GM12878 (cell line): ENCODE data around the gene KLC4. TPM values are rescaled to one million over a fixed set of nuclear protein-coding genes. Genes with fewer than 3 reads are reported as not detected.

Experiments used
- ATAC-seq: fragments of 200-7000 bp; cut with Tn5 transposase; 3 replicates; pipeline ENCODE4 v1.9.1; 2020; ENCODE audit warnings: mild to moderate bottlenecking, moderate library complexity
- BruUV-seq: library from RNA; stranded (reverse); fragments of 400-500 nt; replicated peaks from 2 replicates; lab custom pipeline; 2021; lab: Mats Ljungman, UMichigan
- CTCF ChIA-PET: fragments of 300-600 bp; sonication (Branson Sonifier 250); formaldehyde crosslinking; extraction: SDS; loops from one replicate; lab custom pipeline; 2021; ENCODE audit warnings: inconsistent platforms; lab: Yijun Ruan, JAX
- POLR2A ChIA-PET: fragments of 350-600 bp; formaldehyde crosslinking; extraction: SDS; loops from one replicate; lab custom pipeline; 2021; ENCODE audit warnings: inconsistent platforms; lab: Charles Lee
- RAD21 ChIA-PET: fragments of 300-600 bp; sonication (Branson Sonifier 250); formaldehyde crosslinking; loops from one replicate; lab custom pipeline; 2023; ENCODE audit warnings: antibody characterized with exemption; ENCODE audit not compliant: unreplicated experiment; lab: Charles Lee
- SMC1A ChIA-PET: fragments of 300-600 bp; sonication (Branson Sonifier 250); formaldehyde crosslinking; loops from one replicate; lab custom pipeline; 2023; ENCODE audit not compliant: unreplicated experiment, uncharacterized antibody; lab: Charles Lee
- DNase-seq: peaks from one replicate; pipeline ENCODE4 v3.0.0-alpha.2; 2011; ENCODE audit warnings: low read depth, low spot score
- FAIRE-seq: peaks from 3 replicates; lab custom pipeline; 2011; peaks lifted over from hg19 to GRCh38; lab: Jason Lieb, UNC
- H2AFZ ChIP-seq: 2 replicates; pipeline ENCODE4 v1.6.0; 2011; ENCODE audit warnings: low read depth, low read length, control low read depth; ENCODE audit not compliant: control insufficient read depth
- H3K27ac ChIP-seq: 2 replicates; pipeline ENCODE4 v1.5.1; 2011; ENCODE audit warnings: control low read depth; ENCODE audit not compliant: control insufficient read depth, insufficient read depth
- H3K27me3 ChIP-seq, 2 experiments: replicated peaks in 1 of 2; 2 replicates each; pipeline versions ENCODE4 v1.6.0 to v1.6.1; 2011; ENCODE audit warnings: low read length in 1 of 2; ENCODE audit not compliant: control insufficient read depth in 2 of 2, insufficient read depth in 2 of 2
- H3K36me3 ChIP-seq, 2 experiments: 2 replicates each; pipeline ENCODE4 v1.5.1; 2011; ENCODE audit warnings: low read length in 1 of 2; ENCODE audit not compliant: control insufficient read depth in 2 of 2, insufficient read depth in 2 of 2
- H3K4me1 ChIP-seq: 2 replicates; pipeline ENCODE4 v1.6.1; 2011; ENCODE audit warnings: mild to moderate bottlenecking, low read length, moderate library complexity, mixed read lengths; ENCODE audit not compliant: control insufficient read depth, insufficient read depth
- H3K4me2 ChIP-seq: 2 replicates; pipeline ENCODE4 v1.6.0; 2011; ENCODE audit warnings: control low read depth; ENCODE audit not compliant: control insufficient read depth, insufficient read depth
- H3K4me3 ChIP-seq: fragments of 200-600 bp; sonication (generic); 2 replicates; pipeline ENCODE4 v1.5.1; 2016
- H3K79me2 ChIP-seq: 2 replicates; pipeline ENCODE4 v1.6.0; 2011; ENCODE audit warnings: low read length; ENCODE audit not compliant: control insufficient read depth, insufficient read depth
- H3K9ac ChIP-seq: 2 replicates; pipeline ENCODE4 v1.8.0; 2011; ENCODE audit warnings: low read length, control low read depth, mixed read lengths; ENCODE audit not compliant: control insufficient read depth, insufficient read depth
- H3K9me3 ChIP-seq: replicated peaks from 3 replicates; pipeline ENCODE4 v1.5.1; 2011; ENCODE audit warnings: mild to moderate bottlenecking, low read length; ENCODE audit not compliant: control insufficient read depth, insufficient read depth
- H4K20me1 ChIP-seq: 2 replicates; pipeline ENCODE4 v1.6.0; 2011; ENCODE audit not compliant: control insufficient read depth, insufficient read depth
- CREB1 ChIP-seq: IDR thresholded peaks from 2 replicates; pipeline ENCODE4 v1.6.1; 2012; ENCODE audit warnings: low read depth, mild to moderate bottlenecking, inconsistent platforms
- E2F8 ChIP-seq: fragments of 450-650 bp; IDR thresholded peaks from 2 replicates; pipeline ENCODE4 v1.6.1; 2018; ENCODE audit warnings: mild to moderate bottlenecking, low read depth, moderate library complexity; ENCODE audit not compliant: partially characterized antibody
- HCFC1 ChIP-seq: fragments of 150-350 bp; IDR thresholded peaks from 2 replicates; pipeline ENCODE4 v1.6.1; 2014; ENCODE audit warnings: low read length
- LARP7 ChIP-seq: fragments of 450-650 bp; IDR thresholded peaks from 2 replicates; pipeline ENCODE4 v1.6.1; 2017; ENCODE audit warnings: mild to moderate bottlenecking
- MAX ChIP-seq: IDR thresholded peaks from 2 replicates; pipeline ENCODE4 v1.6.1; 2012; ENCODE audit warnings: low read depth, low read length, improper control_type of control experiment
- POLR2AphosphoS2 ChIP-seq: IDR thresholded peaks from 2 replicates; pipeline ENCODE4 v1.6.1; 2011; ENCODE audit warnings: low read depth, mild to moderate bottlenecking, low read length, improper control_type of control experiment, moderate library complexity
- POLR2AphosphoS5 ChIP-seq: IDR thresholded peaks from 2 replicates; pipeline ENCODE4 v1.6.1; 2011; ENCODE audit warnings: mild to moderate bottlenecking, low read length, inconsistent platforms
- RBBP5 ChIP-seq: fragments of 200-600 bp; sonication (generic); conservative IDR thresholded peaks from 2 replicates; pipeline ENCODE4 v1.6.1; 2016
- SMAD5 ChIP-seq: IDR thresholded peaks from 2 replicates; pipeline ENCODE4 v1.6.1; 2016; ENCODE audit warnings: antibody characterized with exemption, low read depth
- ZBTB40 ChIP-seq: fragments of 450-650 bp; IDR thresholded peaks from 2 replicates; pipeline ENCODE4 v1.6.1; 2016; ENCODE audit warnings: mild to moderate bottlenecking, moderate library complexity, borderline replicate concordance
- WGBS: methylation state at CpG from one replicate; pipeline ENCODE4 v1.1.6; 2016; ENCODE audit warnings: low lambda C conversion rate; ENCODE audit not compliant: insufficient replicate concordance, insufficient coverage; ENCODE audit errors: missing lambda C conversion rate; 5-methylcytosine and 5-hydroxymethylcytosine counted together
- in situ Hi-C: fragments of 300-500 bp; cut with MboI; formaldehyde crosslinking; loops from 9 replicates; pipeline ENCODE4 v1.14.3; 2018; ENCODE audit warnings: mixed read lengths
- intact Hi-C: fragments of 100-400 bp; cut with micrococcal nuclease; formaldehyde crosslinking; loops from one replicate; pipeline ENCODE4 v1.14.2; 2022; ENCODE audit not compliant: unreplicated experiment
- polyA plus RNA-seq, 11 experiments: library from polyadenylated mRNA; depleted of rRNA in 4 of 11; unstranded in 6 of 11; stranded (reverse) in 5 of 11; fragments of >200 nt; fragmentation: Nextera tagmentation in 4 of 11; fragmentation: Illumina TruSeq in 1 of 11; extraction: Ambion mirVana in 4 of 11; extraction: Trizol in 1 of 11; gene quantifications; 1 replicate in 1 of 11; 2 replicates in 10 of 11; pipeline versions ENCODE4 v1.2.1 to v1.2.3, GENCODE V29; 2011 to 2016; ENCODE audit warnings: inconsistent platforms in 2 of 11, missing spikeins in 2 of 11, low read depth in 1 of 11
- total RNA-seq, 4 experiments: library from RNA; depleted of rRNA in 3 of 4; stranded (reverse); fragments of >200 nt in 3 of 4; fragmentation: Illumina TruSeq in 1 of 4; extraction: Trizol in 1 of 4; gene quantifications; 2 replicates each; pipeline versions ENCODE4 v1.2.1 to v1.2.3, GENCODE V29; 2013 to 2021
- TF ChIP-seq, protein P1 (sequence below): fragments of 450-650 bp; IDR thresholded peaks from 2 replicates; pipeline ENCODE4 v1.6.1; 2017; ENCODE audit warnings: low read depth, mild to moderate bottlenecking, moderate library complexity

Gene KLC4
- total and polyA plus RNA-seq, 10 of the 15 experiments (the other 5 are each of a cell fraction or from before 2014, with no cell fraction given), result 0.90 to 13.4 (median 6.9) TPM

- no peak for ATAC-seq
- Histone ChIP-seq H3K4me2 (peak overlapping the region; percentile 93), H3K4me1 (peaks cover 14% of the 10 kb centered on the region), H3K4me3 (peak overlapping the region; percentile 91), H3K9me3 (no peaks in the 10 kb centered on the region), H3K36me3 (peaks cover 9 to 23% of the 10 kb centered on the region in 2 experiments), H3K27ac (peak overlapping the region; percentile 93), H3K9ac (peak overlapping the region; percentile 98; the same call in 1 of the 2 replicates), H2AFZ (no peak overlapping the region), H3K79me2 (peaks cover 21% of the 10 kb centered on the region), H4K20me1 (no peaks in the 10 kb centered on the region), H3K27me3 (no peaks in the 10 kb centered on the region)
- DNase-seq, result no peak
- FAIRE-seq, result no peak
- TF ChIP-seq RBBP5, result no peak
- TF ChIP-seq, protein P1, sequence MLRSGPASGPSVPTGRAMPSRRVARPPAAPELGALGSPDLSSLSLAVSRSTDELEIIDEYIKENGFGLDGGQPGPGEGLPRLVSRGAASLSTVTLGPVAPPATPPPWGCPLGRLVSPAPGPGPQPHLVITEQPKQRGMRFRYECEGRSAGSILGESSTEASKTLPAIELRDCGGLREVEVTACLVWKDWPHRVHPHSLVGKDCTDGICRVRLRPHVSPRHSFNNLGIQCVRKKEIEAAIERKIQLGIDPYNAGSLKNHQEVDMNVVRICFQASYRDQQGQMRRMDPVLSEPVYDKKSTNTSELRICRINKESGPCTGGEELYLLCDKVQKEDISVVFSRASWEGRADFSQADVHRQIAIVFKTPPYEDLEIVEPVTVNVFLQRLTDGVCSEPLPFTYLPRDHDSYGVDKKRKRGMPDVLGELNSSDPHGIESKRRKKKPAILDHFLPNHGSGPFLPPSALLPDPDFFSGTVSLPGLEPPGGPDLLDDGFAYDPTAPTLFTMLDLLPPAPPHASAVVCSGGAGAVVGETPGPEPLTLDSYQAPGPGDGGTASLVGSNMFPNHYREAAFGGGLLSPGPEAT, result no peak
- no peak for TF ChIP-seq CREB1
- TF ChIP-seq POLR2AphosphoS5, result no peak
- no peak for TF ChIP-seq HCFC1
- TF ChIP-seq LARP7, result no peak
- TF ChIP-seq SMAD5, result no peak
- no peak for TF ChIP-seq ZBTB40
- no peak for TF ChIP-seq E2F8
- TF ChIP-seq POLR2AphosphoS2, result no peak
- TF ChIP-seq MAX, result no peak
- ChIA-PET SMC1A (interaction anchor here (0.6 to 1.3 kb wide), 3 partner anchors 46 to 122 kb away, joined by 3 to 4 read pairs (median 3); no protein-coding TSS in a partner anchor), POLR2A (no interaction called here), CTCF (no interaction called here), RAD21 (no interaction called here)
- intact Hi-C loops, result no loop called here
- in situ Hi-C loops, result no loop called here
- WGBS, result 94% methylated on average over 19 of the region's 19 CpGs
- no TSS peak for BruUV-seq
These were observed 7.1 kb upstream of the KLC4 start for GRCh38 chr6:43052225-43052841.
